ENCODE data around the gene RIMBP2.

The RIMBP2 gene

GRCh38 chr12:130462558-130463274 lies 253.4 kb downstream of the RIMBP2 start:
- H3K27ac ChIP-seq (ENCODE audit: low read depth, low read length, severe bottlenecking) = no peak overlapping the region
- no peaks in the 10 kb centered on the region for H3K4me1 ChIP-seq (ENCODE audit: control insufficient read depth, insufficient read depth, low read length, poor library complexity, severe bottlenecking)
- 85 to 86% methylated on average over 19 to 21 of the region's 21 CpGs for WGBS, 2 experiments (ENCODE audit: insufficient coverage in 2 of 2)
- no peaks in the 10 kb centered on the region for H3K9me3 ChIP-seq (ENCODE audit: control insufficient read depth, low read length)
- H3K36me3 ChIP-seq (ENCODE audit: control insufficient read depth, insufficient read depth, low read length) = no peaks in the 10 kb centered on the region
- no peak overlapping the region for H3K4me3 ChIP-seq (ENCODE audit: extremely low read depth, insufficient read depth, low read length, poor library complexity, severe bottlenecking)

- H3K27ac ChIP-seq (ENCODE audit: low read depth, low read length, severe bottlenecking) = no peak overlapping the region
- H3K9me3 ChIP-seq (ENCODE audit: control insufficient read depth, low read length) = no peaks in the 10 kb centered on the region
- H3K36me3 ChIP-seq (ENCODE audit: control insufficient read depth, insufficient read depth, low read length) = no peaks in the 10 kb centered on the region
- no peak overlapping the region for H3K4me3 ChIP-seq (ENCODE audit: extremely low read depth, insufficient read depth, low read length, poor library complexity, severe bottlenecking)
- no peaks in the 10 kb centered on the region for H3K4me1 ChIP-seq (ENCODE audit: control insufficient read depth, insufficient read depth, low read length, poor library complexity, severe bottlenecking)
- 82 to 85% methylated on average over 14 to 17 of the region's 22 CpGs for WGBS, 2 experiments (ENCODE audit: insufficient coverage in 2 of 2)
Measured at GRCh38 chr12:130461839-130462557, 254.1 kb downstream of the RIMBP2 start.

GRCh38 chr12:130461447-130461815 lies 254.7 kb downstream of the RIMBP2 start:
- 82 to 88% methylated on average over 7 of the region's 7 CpGs for WGBS, 2 experiments (ENCODE audit: insufficient coverage in 2 of 2)
- H3K36me3 ChIP-seq (ENCODE audit: control insufficient read depth, insufficient read depth, low read length) = no peaks in the 10 kb centered on the region
- H3K9me3 ChIP-seq (ENCODE audit: control insufficient read depth, low read length) = no peaks in the 10 kb centered on the region
- no peak overlapping the region for H3K27ac ChIP-seq (ENCODE audit: low read depth, low read length, severe bottlenecking)
- H3K4me3 ChIP-seq (ENCODE audit: extremely low read depth, insufficient read depth, low read length, poor library complexity, severe bottlenecking) = no peak overlapping the region
- no peaks in the 10 kb centered on the region for H3K4me1 ChIP-seq (ENCODE audit: control insufficient read depth, insufficient read depth, low read length, poor library complexity, severe bottlenecking)

- Histone ChIP-seq H3K36me3 (ENCODE audit: control insufficient read depth, insufficient read depth, low read length) (no peaks in the 10 kb centered on the region), H3K27ac (ENCODE audit: low read depth, low read length, severe bottlenecking) (no peak overlapping the region), H3K4me1 (ENCODE audit: control insufficient read depth, insufficient read depth, low read length, poor library complexity, severe bottlenecking) (no peaks in the 10 kb centered on the region), H3K9me3 (ENCODE audit: control insufficient read depth, low read length) (no peaks in the 10 kb centered on the region), H3K4me3 (ENCODE audit: extremely low read depth, insufficient read depth, low read length, poor library complexity, severe bottlenecking) (no peak overlapping the region)
- 88 to 90% methylated on average over 25 to 26 of the region's 28 CpGs for WGBS, 2 experiments (ENCODE audit: insufficient coverage in 2 of 2)
Measured at GRCh38 chr12:130460611-130461446, 255.3 kb downstream of the RIMBP2 start.

GRCh38 chr12:130459916-130460315 lies 256.2 kb downstream of the RIMBP2 start:
- Histone ChIP-seq H3K9me3 (ENCODE audit: control insufficient read depth, low read length) (no peaks in the 10 kb centered on the region), H3K4me3 (ENCODE audit: extremely low read depth, insufficient read depth, low read length, poor library complexity, severe bottlenecking) (no peak overlapping the region), H3K4me1 (ENCODE audit: control insufficient read depth, insufficient read depth, low read length, poor library complexity, severe bottlenecking) (no peaks in the 10 kb centered on the region), H3K27ac (ENCODE audit: low read depth, low read length, severe bottlenecking) (no peak overlapping the region), H3K36me3 (ENCODE audit: control insufficient read depth, insufficient read depth, low read length) (no peaks in the 10 kb centered on the region)
- WGBS, 2 experiments (ENCODE audit: insufficient coverage in 2 of 2) = 82 to 84% methylated on average over 9 to 11 of the region's 11 CpGs

GRCh38 chr12:130458341-130458740 lies 257.8 kb downstream of the RIMBP2 start:
- Histone ChIP-seq H3K4me1 (ENCODE audit: control insufficient read depth, insufficient read depth, low read length, poor library complexity, severe bottlenecking) (no peaks in the 10 kb centered on the region), H3K9me3 (ENCODE audit: control insufficient read depth, low read length) (no peaks in the 10 kb centered on the region), H3K4me3 (ENCODE audit: extremely low read depth, insufficient read depth, low read length, poor library complexity, severe bottlenecking) (no peak overlapping the region), H3K27ac (ENCODE audit: low read depth, low read length, severe bottlenecking) (no peak overlapping the region), H3K36me3 (ENCODE audit: control insufficient read depth, insufficient read depth, low read length) (no peaks in the 10 kb centered on the region)
- 77 to 92% methylated on average over 6 to 12 of the region's 12 CpGs for WGBS, 2 experiments (ENCODE audit: insufficient coverage in 2 of 2)

- Histone ChIP-seq H3K4me1 (ENCODE audit: control insufficient read depth, insufficient read depth, low read length, poor library complexity, severe bottlenecking) (no peaks in the 10 kb centered on the region), H3K9me3 (ENCODE audit: control insufficient read depth, low read length) (no peaks in the 10 kb centered on the region), H3K36me3 (ENCODE audit: control insufficient read depth, insufficient read depth, low read length) (no peaks in the 10 kb centered on the region), H3K27ac (ENCODE audit: low read depth, low read length, severe bottlenecking) (no peak overlapping the region), H3K4me3 (ENCODE audit: extremely low read depth, insufficient read depth, low read length, poor library complexity, severe bottlenecking) (no peak overlapping the region)
- 92 to 94% methylated on average over 9 of the region's 9 CpGs for WGBS, 2 experiments (ENCODE audit: insufficient coverage in 2 of 2)
Measured at GRCh38 chr12:130457215-130457614, 258.9 kb downstream of the RIMBP2 start.

GRCh38 chr12:130456375-130457199 lies 259.5 kb downstream of the RIMBP2 start:
- Histone ChIP-seq H3K36me3 (ENCODE audit: control insufficient read depth, insufficient read depth, low read length) (no peaks in the 10 kb centered on the region), H3K27ac (ENCODE audit: low read depth, low read length, severe bottlenecking) (no peak overlapping the region), H3K4me1 (ENCODE audit: control insufficient read depth, insufficient read depth, low read length, poor library complexity, severe bottlenecking) (no peaks in the 10 kb centered on the region), H3K9me3 (ENCODE audit: control insufficient read depth, low read length) (no peaks in the 10 kb centered on the region), H3K4me3 (ENCODE audit: extremely low read depth, insufficient read depth, low read length, poor library complexity, severe bottlenecking) (no peak overlapping the region)
- 89 to 92% methylated on average over 21 to 23 of the region's 28 CpGs for WGBS, 2 experiments (ENCODE audit: insufficient coverage in 2 of 2)

- Histone ChIP-seq H3K4me3 (ENCODE audit: extremely low read depth, insufficient read depth, low read length, poor library complexity, severe bottlenecking) (no peak overlapping the region), H3K4me1 (ENCODE audit: control insufficient read depth, insufficient read depth, low read length, poor library complexity, severe bottlenecking) (no peaks in the 10 kb centered on the region), H3K36me3 (ENCODE audit: control insufficient read depth, insufficient read depth, low read length) (no peaks in the 10 kb centered on the region), H3K9me3 (ENCODE audit: control insufficient read depth, low read length) (no peaks in the 10 kb centered on the region), H3K27ac (ENCODE audit: low read depth, low read length, severe bottlenecking) (no peak overlapping the region)
- WGBS, 2 experiments (ENCODE audit: insufficient coverage in 2 of 2) = 88 to 89% methylated on average over 14 to 17 of the region's 19 CpGs
Measured at GRCh38 chr12:130455161-130455560, 260.9 kb downstream of the RIMBP2 start.

- H3K9me3 ChIP-seq (ENCODE audit: control insufficient read depth, low read length) = no peaks in the 10 kb centered on the region
- H3K36me3 ChIP-seq (ENCODE audit: control insufficient read depth, insufficient read depth, low read length) = no peaks in the 10 kb centered on the region
- no peak overlapping the region for H3K27ac ChIP-seq (ENCODE audit: low read depth, low read length, severe bottlenecking)
- no peaks in the 10 kb centered on the region for H3K4me1 ChIP-seq (ENCODE audit: control insufficient read depth, insufficient read depth, low read length, poor library complexity, severe bottlenecking)
- 94 to 96% methylated on average over 3 to 8 of the region's 9 CpGs for WGBS, 2 experiments (ENCODE audit: insufficient coverage in 2 of 2)
- no peak overlapping the region for H3K4me3 ChIP-seq (ENCODE audit: extremely low read depth, insufficient read depth, low read length, poor library complexity, severe bottlenecking)
Measured at GRCh38 chr12:130454296-130454695, 261.8 kb downstream of the RIMBP2 start.
